Panc1 (cell line): Measurements from ENCODE around the gene KCNQ4. TPM values are rescaled to one million over a fixed set of nuclear protein-coding genes. Genes with fewer than 3 reads are reported as not detected.

ENCODE experiments used
- ATAC-seq: fragments of 200-7000 bp; cut with Tn5 transposase; 2 replicates; pipeline ENCODE4 v1.9.1; 2020; ENCODE audit warnings: mild to moderate bottlenecking, moderate library complexity
- BruUV-seq: library from RNA; stranded (reverse); fragments of 400-500 nt; replicated peaks from 2 replicates; lab custom pipeline; 2021; lab: Mats Ljungman, UMichigan
- CTCF ChIA-PET: fragments of 300-600 bp; sonication (Branson Sonifier 250); formaldehyde crosslinking; loops from one replicate; lab custom pipeline; 2022; ENCODE audit warnings: antibody characterized with exemption; lab: Charles Lee
- POLR2A ChIA-PET: fragments of 300-600 bp; sonication (Branson Sonifier 250); formaldehyde crosslinking; loops from one replicate; lab custom pipeline; 2022; ENCODE audit warnings: antibody characterized with exemption; lab: Charles Lee
- DNase-seq: peaks from one replicate; pipeline ENCODE4 v3.0.0-alpha.2; 2010; ENCODE audit warnings: low read depth, low spot score
- H3K27ac ChIP-seq: 2 replicates; pipeline ENCODE4 v1.5.1; 2011; ENCODE audit warnings: mild to moderate bottlenecking, low read length, inconsistent platforms
- H3K27me3 ChIP-seq: fragments of 200-500 bp; sonication (Bioruptor generic); 2 replicates; pipeline ENCODE4 v1.6.0; 2014; ENCODE audit warnings: low read length, inconsistent platforms; ENCODE audit not compliant: control insufficient read depth, insufficient read depth
- H3K36me3 ChIP-seq: fragments of 200-500 bp; sonication (Bioruptor generic); 2 replicates; pipeline ENCODE4 v1.5.1; 2014; ENCODE audit warnings: inconsistent platforms, mild to moderate bottlenecking, low read length, moderate library complexity; ENCODE audit not compliant: control insufficient read depth, insufficient read depth
- H3K4me1 ChIP-seq: 2 replicates; pipeline ENCODE4 v1.5.1; 2011; ENCODE audit warnings: inconsistent platforms, mild to moderate bottlenecking, low read length, moderate library complexity; ENCODE audit not compliant: control insufficient read depth, insufficient read depth
- H3K4me3 ChIP-seq, 2 experiments: 2 replicates each; pipeline ENCODE4 v1.5.1; 2011 to 2012; ENCODE audit warnings: low read depth in 2 of 2, low read length in 2 of 2, mild to moderate bottlenecking in 2 of 2, inconsistent platforms in 1 of 2, moderate library complexity in 1 of 2
- H3K9me3 ChIP-seq: fragments of 200-500 bp; sonication (Bioruptor generic); 2 replicates; pipeline ENCODE4 v1.5.1; 2014; ENCODE audit warnings: low read depth, mild to moderate bottlenecking, inconsistent platforms, low read length, moderate library complexity; ENCODE audit not compliant: control insufficient read depth, insufficient read depth
- POLR2AphosphoS5 ChIP-seq: IDR thresholded peaks from 2 replicates; pipeline ENCODE4 v1.6.1; 2012; ENCODE audit warnings: mild to moderate bottlenecking, low read depth, low read length, moderate library complexity
- SIN3A ChIP-seq: IDR thresholded peaks from 2 replicates; pipeline ENCODE4 v1.6.1; 2012; ENCODE audit warnings: low read depth, mild to moderate bottlenecking, low read length, moderate library complexity, borderline replicate concordance; ENCODE audit not compliant: insufficient read depth
- TCF7L2 ChIP-seq: IDR thresholded peaks from 2 replicates; pipeline ENCODE4 v1.6.1; 2011; ENCODE audit warnings: mild to moderate bottlenecking, low read depth, low read length, inconsistent platforms
- in situ Hi-C: cut with HindIII; loops from 2 replicates; pipeline ENCODE4 v1.10.0; 2016; ENCODE audit warnings: low sequenced_read_pairs, low pct_unique_long_range_greater_than_20kb
- intact Hi-C: fragments of 100-400 bp; cut with micrococcal nuclease; formaldehyde crosslinking; loops from one replicate; pipeline ENCODE4 v1.10.0; 2022; ENCODE audit not compliant: unreplicated experiment
- total RNA-seq: library from RNA; stranded (reverse); gene quantifications from one replicate; pipeline ENCODE4 v1.2.1, GENCODE V29; 2021; ENCODE audit not compliant: unreplicated experiment
- TF ChIP-seq, protein P1 (sequence below), 2 experiments: IDR thresholded peaks; 2 replicates each; pipeline ENCODE4 v1.6.1; 2011 to 2012; ENCODE audit warnings: low read depth in 2 of 2, control low read depth in 1 of 2, low read length in 1 of 2, mild to moderate bottlenecking in 1 of 2, moderate library complexity in 1 of 2; ENCODE audit not compliant: insufficient read depth in 1 of 2
- TF ChIP-seq, protein P2 (sequence below): fragments of 450-650 bp; IDR thresholded peaks from 2 replicates; pipeline ENCODE4 v1.5.1; 2017; ENCODE audit warnings: mild to moderate bottlenecking

KCNQ4 gene
- total RNA-seq, 1 experiment from 2014 or later: 2.6 TPM

DNA sequence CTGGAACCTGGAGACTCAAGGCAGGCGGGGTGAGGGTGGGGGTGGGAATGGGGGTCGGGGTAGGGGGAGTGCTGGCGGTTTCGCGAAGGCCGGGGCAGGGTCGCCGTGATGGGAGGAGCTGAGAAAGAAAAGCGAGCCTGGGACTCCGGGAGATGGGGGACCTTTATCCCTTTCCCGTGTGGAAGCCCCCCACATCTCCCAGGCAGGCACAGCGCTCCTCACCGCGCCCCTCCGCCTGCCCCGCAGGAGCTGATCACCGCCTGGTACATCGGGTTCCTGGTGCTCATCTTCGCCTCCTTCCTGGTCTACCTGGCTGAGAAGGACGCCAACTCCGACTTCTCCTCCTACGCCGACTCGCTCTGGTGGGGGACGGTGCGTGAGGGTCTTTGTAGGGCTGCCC lies 35.5 kb downstream of the KCNQ4 start:
- ATAC-seq: no peak
- TF ChIP-seq SIN3A (no peak), TCF7L2 (no peak)
- TF ChIP-seq, protein P1, sequence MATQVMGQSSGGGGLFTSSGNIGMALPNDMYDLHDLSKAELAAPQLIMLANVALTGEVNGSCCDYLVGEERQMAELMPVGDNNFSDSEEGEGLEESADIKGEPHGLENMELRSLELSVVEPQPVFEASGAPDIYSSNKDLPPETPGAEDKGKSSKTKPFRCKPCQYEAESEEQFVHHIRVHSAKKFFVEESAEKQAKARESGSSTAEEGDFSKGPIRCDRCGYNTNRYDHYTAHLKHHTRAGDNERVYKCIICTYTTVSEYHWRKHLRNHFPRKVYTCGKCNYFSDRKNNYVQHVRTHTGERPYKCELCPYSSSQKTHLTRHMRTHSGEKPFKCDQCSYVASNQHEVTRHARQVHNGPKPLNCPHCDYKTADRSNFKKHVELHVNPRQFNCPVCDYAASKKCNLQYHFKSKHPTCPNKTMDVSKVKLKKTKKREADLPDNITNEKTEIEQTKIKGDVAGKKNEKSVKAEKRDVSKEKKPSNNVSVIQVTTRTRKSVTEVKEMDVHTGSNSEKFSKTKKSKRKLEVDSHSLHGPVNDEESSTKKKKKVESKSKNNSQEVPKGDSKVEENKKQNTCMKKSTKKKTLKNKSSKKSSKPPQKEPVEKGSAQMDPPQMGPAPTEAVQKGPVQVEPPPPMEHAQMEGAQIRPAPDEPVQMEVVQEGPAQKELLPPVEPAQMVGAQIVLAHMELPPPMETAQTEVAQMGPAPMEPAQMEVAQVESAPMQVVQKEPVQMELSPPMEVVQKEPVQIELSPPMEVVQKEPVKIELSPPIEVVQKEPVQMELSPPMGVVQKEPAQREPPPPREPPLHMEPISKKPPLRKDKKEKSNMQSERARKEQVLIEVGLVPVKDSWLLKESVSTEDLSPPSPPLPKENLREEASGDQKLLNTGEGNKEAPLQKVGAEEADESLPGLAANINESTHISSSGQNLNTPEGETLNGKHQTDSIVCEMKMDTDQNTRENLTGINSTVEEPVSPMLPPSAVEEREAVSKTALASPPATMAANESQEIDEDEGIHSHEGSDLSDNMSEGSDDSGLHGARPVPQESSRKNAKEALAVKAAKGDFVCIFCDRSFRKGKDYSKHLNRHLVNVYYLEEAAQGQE (IDR thresholded peaks at IDR 0.05; ENCODE audit: insufficient read depth in 1 of 2, low read depth in 2 of 2, low read length in 1 of 2): no peak

DNA sequence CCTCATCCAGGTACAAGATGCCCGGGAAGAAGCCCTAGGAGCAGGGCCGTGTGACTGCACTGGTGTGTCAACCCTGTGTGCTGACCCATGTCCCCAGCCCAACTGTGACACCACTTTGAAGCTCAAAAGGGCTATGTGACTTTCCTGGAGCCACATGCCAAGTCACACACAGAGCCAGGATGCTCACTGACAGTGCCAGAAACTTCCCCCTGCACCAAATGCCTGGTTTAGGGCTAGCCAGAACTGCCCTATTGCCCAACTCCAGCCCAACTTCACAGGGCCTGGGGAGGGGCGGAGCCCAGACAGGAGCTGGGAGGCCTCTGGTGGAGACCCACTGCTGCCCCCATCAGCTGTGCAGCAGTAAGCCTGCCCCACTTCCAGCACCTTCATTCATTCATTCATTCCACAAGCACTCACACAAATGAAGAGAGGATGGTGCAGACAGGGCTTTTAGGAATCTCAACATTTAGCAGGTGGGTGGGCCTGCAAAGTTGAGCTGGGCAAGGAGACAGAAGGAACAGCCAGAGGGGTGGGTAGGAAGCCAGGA lies 36.7 kb downstream of the KCNQ4 start:
- in situ Hi-C loops (no loop called here), intact Hi-C loops (no loop called here)
- ChIA-PET POLR2A (no interaction called here), CTCF (no interaction called here)
- Histone ChIP-seq H3K4me1 (peaks cover 9% of the 10 kb centered on the region), H3K36me3 (no peaks in the 10 kb centered on the region), H3K4me3 (no peak overlapping the region), H3K9me3 (no peaks in the 10 kb centered on the region), H3K27me3 (no peaks in the 10 kb centered on the region), H3K27ac (no peak overlapping the region)
- no TSS peak for BruUV-seq
- TF ChIP-seq SIN3A: no peak
- no peak for TF ChIP-seq POLR2AphosphoS5
- ATAC-seq (0 out of 2 replicates have a peak, but pooled peaks have one; percentile 15), DNase-seq (no peak)

More for the DNA sequence above, 35.5 kb downstream of the KCNQ4 start:
- POLR2A ChIA-PET: no interaction called here
- DNase-seq: no peak
- no peaks in the 10 kb centered on the region for H3K36me3 ChIP-seq
- CTCF ChIA-PET: no interaction called here
- intact Hi-C loops (no loop called here), in situ Hi-C loops (no loop called here)
- H3K27me3 ChIP-seq: no peaks in the 10 kb centered on the region
- no peak overlapping the region for H3K27ac ChIP-seq
- no peaks in the 10 kb centered on the region for H3K4me1 ChIP-seq
- H3K4me3 ChIP-seq: no peak overlapping the region
- no TSS peak for BruUV-seq
- H3K9me3 ChIP-seq: no peaks in the 10 kb centered on the region

DNA sequence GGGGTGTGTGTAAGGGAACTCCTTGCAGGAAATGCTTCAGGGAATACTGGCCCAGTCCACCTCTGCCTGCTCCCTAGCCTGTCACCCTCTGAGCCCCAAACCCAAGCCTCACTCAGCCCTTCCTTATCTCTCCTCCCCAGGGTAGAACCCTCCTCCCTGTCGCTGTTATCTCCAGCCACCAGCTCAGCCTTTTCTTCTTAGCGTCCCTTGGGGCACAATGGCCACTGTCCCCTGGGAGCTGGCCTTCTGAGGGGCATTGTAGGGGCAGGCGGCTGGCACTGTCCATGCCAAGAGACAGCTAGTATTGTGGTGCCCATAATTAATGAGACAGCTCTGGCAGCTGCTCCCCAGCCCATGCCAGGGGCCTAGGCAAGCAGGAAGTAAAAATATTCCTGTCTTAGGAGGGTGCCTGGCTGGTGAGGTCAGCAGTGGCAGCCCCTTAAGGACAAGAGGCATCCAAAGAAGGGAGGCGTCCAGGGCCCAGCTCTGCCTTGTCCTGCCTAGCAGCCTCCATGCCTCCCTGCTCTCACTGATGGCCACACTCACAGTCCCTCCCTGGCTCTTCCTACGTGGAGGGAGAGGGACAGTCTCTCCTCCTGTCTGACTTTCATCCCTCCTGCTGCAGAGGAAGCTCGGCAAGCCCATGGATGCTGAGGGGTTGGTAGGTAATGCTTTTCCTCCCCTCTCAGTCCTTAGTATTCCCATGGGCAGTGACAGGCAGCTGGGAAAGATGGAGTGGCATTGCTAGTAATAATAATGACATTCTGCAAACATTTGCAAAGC lies 37.5 kb downstream of the KCNQ4 start:
- no peak overlapping the region for H3K4me3 ChIP-seq
- no peak overlapping the region for H3K27ac ChIP-seq
- in situ Hi-C loops (no loop called here), intact Hi-C loops (no loop called here)
- peaks cover 9% of the 10 kb centered on the region for H3K4me1 ChIP-seq
- no TSS peak for BruUV-seq
- no peaks in the 10 kb centered on the region for H3K36me3 ChIP-seq
- TF ChIP-seq POLR2AphosphoS5: no peak
- TF ChIP-seq, protein P1 (IDR thresholded peaks at IDR 0.05; ENCODE audit: insufficient read depth in 1 of 2, low read depth in 2 of 2, low read length in 1 of 2): no peak
- TF ChIP-seq SIN3A: no peak
- TF ChIP-seq, protein P2, sequence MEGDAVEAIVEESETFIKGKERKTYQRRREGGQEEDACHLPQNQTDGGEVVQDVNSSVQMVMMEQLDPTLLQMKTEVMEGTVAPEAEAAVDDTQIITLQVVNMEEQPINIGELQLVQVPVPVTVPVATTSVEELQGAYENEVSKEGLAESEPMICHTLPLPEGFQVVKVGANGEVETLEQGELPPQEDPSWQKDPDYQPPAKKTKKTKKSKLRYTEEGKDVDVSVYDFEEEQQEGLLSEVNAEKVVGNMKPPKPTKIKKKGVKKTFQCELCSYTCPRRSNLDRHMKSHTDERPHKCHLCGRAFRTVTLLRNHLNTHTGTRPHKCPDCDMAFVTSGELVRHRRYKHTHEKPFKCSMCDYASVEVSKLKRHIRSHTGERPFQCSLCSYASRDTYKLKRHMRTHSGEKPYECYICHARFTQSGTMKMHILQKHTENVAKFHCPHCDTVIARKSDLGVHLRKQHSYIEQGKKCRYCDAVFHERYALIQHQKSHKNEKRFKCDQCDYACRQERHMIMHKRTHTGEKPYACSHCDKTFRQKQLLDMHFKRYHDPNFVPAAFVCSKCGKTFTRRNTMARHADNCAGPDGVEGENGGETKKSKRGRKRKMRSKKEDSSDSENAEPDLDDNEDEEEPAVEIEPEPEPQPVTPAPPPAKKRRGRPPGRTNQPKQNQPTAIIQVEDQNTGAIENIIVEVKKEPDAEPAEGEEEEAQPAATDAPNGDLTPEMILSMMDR: no peak
- TF ChIP-seq TCF7L2: no peak
- ChIA-PET POLR2A (no interaction called here), CTCF (no interaction called here)
- ATAC-seq: no peak
- H3K27me3 ChIP-seq: no peaks in the 10 kb centered on the region
- DNase-seq: no peak
- H3K9me3 ChIP-seq: no peaks in the 10 kb centered on the region
